Cerebellar cortex (tissue), 1 donor: ENCODE data around the gene ZDHHC11.
"Not testable (repeated sequence)": the region's sequence is repeated elsewhere in the genome, so short reads cannot be mapped to it uniquely, and the experiment has no call there.

ENCODE experiments used
- DNase-seq: peaks from one replicate; pipeline ENCODE4 v3.0.0-alpha.2; 2015; ENCODE audit warnings: low spot score

ZDHHC11 gene

GRCh38 chr5:878677-879076, 27.9 kb upstream of the ZDHHC11 start:
- DNase-seq = not testable (repeated sequence)

GRCh38 chr5:878125-878524, 27.3 kb upstream of the ZDHHC11 start:
- no peak for DNase-seq

DNA sequence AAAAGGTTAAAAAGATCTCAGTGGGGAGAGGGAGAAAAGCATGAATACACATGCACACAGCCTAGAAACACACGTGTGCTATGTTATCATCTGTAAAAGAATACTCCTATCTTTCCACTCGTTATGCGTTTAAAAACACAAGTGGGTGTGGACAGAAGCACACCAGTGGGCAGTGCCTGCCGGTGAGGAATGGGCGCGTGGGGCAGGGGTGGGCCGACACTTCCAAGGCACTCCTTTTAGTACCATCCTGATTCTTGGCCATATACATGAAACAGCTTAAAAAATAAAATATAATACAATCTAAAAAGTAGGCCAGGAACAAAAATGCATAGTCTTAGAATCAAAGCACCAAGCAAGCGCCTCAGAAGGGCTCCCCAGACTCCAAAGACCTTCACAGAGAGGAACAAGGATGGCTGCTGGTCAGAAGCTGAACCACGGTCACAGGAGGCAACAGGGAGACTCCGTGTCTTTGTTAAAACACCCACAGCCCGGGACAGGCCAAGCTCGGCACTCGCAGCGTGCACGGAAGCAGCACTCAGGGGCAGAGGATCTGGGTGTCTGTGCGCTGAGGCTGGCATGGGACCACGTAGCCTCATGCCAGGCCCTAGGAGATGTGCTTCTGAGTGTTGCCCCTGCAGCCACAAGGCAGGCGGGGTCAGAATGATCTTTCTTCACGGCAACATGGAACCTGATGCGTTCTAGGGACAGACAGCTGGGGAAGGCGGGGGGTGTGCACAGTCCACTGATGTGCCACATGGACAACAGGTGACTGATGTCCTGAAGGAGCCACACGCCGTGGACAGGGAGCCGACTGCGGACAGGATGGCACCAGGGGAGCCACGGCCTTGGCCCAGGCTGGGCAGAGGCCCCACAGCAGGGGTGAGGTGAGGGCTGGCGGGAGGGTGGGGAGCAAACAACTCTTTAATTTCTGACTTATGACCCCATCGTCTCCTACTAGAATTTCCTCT, 25.9 kb upstream of the ZDHHC11 start:
- DNase-seq = no peak

DNA sequence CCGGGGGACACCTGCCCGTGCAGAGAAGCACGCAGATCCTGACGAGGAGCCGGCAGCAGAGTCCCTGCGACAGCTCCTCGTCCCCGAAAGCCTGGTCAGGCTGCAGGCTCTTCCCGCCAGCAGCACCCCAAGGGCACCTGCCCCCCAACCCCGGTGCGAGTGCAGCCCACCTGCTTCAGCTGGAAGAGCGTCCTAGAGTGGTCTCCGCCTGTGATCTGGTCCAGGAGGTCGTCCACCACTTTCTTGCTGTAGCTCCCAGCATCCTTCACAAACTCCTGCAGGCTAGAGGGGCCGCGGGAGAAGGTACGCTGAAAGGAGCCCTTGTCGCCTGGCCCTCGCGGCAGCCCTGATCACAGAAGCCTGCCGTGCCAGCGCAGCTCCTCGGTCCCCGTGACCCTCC, 25.1 kb upstream of the ZDHHC11 start:
- DNase-seq = no peak

DNA sequence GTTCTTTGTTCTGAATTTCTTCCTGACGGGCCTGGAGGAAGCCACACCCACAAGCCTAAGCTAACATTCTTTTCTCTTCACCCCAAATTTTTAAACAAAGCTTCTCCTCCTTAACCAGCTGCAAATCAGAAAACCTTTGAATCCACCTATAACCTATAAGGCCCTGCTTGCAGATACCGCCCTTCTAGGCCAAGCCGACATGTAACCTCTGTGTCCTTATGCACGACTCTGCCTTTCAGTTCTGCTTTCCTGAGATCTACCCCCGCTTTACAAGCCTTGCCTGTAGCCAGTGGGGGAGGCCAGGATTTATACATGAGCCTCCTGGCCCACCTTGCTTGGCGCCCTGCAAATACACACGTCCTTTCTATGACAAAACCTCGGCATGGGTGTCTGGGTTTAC, 22.5 kb upstream of the ZDHHC11 start:
- DNase-seq = no peak

- no peak for DNase-seq
These were observed 21.5 kb upstream of the ZDHHC11 start for GRCh38 chr5:872301-872700.

DNA sequence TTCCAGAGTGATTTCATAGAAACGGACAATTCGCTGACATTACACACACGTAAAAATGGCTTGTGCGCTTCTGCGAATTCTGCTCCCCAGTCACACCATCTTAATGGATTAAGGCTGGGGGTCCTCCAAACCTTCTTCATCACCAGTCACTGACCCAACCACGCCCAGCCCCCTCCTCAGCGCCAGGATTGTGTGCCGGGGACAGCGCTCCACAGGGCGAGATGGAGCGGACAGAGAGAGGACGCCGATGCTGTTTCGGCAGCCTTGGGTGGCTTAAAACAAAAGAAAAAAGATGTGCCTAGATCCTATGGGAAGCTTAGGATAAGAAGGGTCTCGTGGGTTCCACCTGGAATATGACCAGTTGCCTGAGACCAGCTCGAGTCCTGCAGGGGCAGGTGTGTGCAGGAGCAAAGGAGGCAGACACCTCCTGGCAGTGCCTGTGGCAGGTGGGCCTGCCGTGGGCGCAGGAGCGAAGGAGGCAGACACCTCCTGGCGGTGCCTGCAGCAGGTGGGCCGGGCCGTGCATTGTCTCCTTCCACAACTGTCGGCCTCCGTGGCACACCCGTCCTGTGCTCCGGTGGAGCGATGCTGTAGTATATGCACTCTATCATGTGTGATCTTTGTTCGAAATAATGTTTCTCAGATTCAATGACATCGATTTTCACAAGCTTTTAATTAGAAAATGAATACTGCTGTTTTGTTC, 21.0 kb upstream of the ZDHHC11 start:
- no peak for DNase-seq

GRCh38 chr5:870956-871355, 20.2 kb upstream of the ZDHHC11 start:
- no peak for DNase-seq

DNA sequence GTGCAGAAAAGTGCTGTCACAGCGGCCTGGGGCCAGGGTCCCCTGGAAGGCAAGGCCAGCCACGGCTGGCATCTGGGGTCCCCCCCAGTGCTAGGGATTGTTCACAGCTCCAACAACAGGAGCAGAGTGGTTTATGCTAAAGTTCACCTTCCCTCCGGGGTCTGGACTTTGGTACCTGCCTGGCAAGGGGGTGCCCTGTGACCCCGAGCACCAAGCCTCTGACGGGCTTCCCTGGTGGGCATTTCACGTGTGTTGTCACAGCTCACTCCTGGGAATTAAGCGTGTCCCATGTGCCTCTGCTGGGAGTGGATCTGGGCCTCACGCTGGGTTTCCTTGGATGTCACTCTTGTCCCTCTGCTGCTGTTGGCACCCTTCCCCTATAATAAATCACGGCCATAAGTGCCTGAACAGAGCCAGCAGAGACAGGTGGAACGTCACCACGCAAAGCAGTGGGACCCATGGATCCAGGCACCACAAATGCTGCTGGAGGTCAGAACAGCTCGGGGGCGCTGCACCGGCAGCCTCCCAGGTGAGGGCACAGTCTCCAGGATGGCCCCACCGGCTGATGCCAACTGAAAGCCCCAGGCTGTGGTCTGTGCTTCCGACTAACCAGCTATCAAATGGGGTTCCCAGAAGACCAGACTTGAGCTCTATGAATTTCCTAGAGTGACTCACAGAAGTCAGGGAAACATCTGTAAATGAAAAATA, 17.8 kb upstream of the ZDHHC11 start:
- no peak for DNase-seq

DNA sequence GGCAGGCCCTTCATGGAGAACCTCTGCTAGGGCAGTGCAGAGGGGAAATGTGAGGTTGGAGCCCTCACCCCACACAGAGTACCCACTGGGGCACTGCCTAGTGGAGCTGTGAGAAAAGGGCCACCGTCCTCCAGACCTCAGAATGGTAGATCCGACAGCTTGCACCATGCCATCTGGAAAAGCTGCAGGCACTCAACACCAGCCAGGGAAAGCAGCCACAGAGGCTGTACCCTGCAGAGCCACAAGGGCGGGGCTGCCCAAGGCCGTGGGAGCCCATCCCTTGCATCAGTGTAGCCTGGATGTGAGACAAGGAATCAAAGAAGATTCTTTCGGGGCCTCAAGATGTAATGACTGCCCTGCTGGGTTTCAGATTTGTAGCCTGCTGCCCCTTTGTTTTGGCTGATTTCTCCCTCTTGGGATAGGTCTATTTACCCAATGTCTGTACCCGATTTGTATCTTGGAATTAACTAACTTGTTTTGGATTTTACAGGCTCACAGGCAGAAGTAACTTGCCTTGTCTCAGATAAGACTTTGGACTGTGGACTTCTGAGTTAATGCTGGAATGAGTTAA, 16.6 kb upstream of the ZDHHC11 start:
- DNase-seq = peak; percentile 74

GRCh38 chr5:865771-866170, 15.0 kb upstream of the ZDHHC11 start:
- no peak for DNase-seq

DNA sequence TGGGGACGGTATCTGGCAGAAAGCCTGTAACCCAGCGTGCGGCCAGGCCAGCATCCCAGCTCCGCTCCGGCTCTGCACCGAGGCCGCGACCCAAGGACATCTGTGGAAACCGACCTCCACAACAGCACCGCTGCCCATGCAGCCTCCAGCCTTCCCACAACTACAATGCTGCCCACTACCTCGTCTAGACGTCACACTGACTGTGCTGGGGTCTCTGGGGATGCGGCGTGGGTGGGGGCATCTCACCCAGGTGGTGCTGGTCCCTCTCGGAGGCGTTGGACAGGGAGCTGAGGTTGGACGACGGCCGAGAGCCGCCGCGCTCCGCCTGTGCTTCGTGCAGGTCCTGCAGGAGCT, 14.4 kb upstream of the ZDHHC11 start:
- no peak for DNase-seq

DNA sequence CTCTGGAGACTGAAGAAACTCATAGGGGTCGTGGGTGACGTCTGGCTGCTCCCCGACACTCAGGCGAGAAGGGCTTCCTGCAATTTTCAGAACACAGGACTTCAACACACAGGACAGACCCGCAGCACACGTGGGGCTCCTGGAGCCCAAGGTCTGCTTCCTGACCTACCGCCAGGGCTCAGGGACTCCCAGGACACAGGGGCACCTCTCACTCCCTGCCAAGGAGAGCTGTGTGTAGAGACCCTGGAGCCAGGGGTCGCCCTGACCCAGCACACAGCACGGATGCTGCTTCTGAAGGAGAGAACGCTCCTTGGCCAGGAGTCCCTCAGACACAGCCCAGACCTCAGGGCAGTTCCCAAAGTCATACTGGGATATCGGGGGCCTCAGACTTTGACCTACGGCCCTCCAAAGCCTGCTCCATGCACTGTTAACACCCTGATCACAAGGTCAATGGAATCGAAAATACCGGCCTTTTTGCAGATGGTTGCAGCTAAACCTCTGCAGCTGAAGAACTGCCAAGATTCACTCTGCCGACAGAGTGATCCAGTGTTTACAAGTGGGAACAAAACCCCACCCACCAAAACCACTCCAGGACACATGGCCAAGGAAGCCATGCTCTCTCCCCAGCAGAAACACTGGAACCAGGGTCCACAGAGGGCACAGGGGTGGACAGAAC, 13.8 kb upstream of the ZDHHC11 start:
- DNase-seq = no peak

DNA sequence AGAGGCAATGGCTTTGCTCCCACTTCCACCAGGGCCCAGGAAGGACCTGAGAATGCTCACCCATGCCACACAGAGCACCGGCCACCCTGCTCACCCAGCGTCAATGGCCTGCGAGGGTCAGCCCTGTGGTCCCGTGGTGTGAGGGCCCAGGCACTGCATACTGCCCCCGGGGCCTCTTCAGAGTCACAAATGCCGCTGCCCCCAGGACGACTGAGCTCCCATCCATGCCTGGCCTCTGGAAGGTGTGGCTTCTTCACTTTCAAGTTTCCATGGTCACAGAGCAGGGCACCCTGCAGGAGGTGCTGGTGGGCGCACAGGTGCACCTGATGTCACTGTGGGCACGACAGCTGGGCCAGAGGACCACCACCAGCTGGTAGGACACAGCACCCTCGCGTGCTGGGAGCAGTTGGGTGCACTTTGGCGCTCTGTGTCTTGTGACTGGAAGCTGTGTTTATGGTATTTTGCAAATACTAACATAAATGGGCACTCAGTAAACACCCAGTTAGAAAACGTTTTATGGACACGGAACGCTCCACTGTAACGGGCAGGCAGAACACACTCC, 12.5 kb upstream of the ZDHHC11 start:
- no peak for DNase-seq

- DNase-seq = no peak
These were observed 11.8 kb upstream of the ZDHHC11 start for GRCh38 chr5:862367-863243.

DNA sequence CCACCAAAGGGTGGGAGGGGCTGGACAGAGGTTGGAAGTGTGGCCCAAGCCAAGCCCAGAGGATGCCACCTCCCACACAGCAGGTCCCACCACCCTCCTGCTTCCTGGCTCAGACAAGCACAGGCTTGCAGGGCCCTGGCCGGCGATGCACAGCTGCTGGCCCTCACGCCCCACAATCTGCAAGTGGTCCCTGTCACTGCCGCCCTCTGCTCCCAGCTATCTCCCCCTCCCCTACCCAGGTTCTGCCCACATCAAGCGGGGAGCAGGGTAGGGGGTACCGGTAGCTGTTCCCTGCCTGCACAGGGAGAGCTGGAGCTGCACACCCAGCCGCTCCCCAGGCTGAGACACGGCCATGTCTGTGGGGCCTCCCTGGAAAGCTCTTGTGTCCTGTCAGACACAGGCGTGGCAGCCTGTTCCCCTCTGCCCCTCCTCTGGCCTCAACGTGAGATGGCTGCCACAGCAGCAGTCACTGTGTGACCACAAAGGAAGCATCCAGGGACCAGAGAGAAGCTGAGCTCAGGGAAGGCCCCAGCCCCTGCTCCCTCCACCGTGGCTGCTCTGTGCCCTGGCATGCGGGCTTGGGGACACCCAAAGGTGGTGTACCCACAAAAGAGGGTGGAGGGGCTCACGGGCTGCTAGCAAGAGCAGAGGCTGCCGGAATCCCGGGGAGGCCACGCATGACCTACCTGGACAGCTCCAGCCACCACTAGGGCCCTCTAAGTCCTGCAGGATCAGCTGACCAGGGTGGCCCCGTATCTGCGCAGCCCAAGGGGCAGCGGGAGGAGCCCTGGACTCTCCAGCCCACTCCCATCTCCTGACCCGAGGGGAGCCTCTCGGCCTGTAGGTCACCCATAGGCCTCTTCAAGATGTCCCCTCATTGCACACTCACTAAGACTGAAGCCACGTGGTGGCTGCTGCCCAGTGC, 10.9 kb upstream of the ZDHHC11 start:
- DNase-seq = no peak

DNA sequence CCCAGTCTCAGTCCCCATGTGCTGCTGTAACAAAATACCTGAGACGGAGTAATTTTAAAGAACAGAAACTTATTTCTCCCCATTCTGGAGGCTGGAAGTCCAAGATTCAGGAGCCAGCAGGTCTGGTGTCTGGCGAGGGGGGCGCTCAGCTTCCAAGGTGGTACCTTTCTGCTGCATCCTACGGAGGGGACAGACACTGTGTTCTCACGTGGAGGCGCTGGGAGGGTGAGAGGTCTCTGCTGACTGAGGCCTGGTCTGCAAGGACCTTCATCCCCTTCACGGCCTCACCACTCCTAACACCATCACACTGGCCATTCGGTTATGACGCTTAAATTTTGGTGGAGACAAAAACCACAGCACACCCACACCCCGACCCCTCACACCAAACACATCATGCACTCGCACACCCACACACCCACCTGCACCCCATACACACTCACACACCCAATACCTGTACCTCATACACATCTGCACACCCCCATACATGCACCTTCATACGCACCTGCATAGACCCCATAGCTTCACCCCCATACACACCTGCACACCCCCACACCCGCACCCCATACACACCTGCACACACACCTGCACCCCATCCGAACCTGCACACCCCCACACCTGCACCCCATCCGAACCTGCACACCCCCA, 9.8 kb upstream of the ZDHHC11 start:
- no peak for DNase-seq

- no peak for DNase-seq
These were observed 9.1 kb upstream of the ZDHHC11 start for GRCh38 chr5:859798-860296.

GRCh38 chr5:859391-859790, 8.6 kb upstream of the ZDHHC11 start:
- DNase-seq = no peak
